HG02763 (cell line): ENCODE results near the gene ANKUB1.
A peak's percentile ranks its signal among the peaks of the same experiment; 100 is the strongest.

Experiments used
- ATAC-seq: cut with Tn5 transposase; IDR thresholded peaks from one replicate; pipeline ENCODE4 v1.9.1; 2021; ENCODE audit warnings: mild to moderate bottlenecking, moderate library complexity; ENCODE audit not compliant: unreplicated experiment

Gene ANKUB1

DNA sequence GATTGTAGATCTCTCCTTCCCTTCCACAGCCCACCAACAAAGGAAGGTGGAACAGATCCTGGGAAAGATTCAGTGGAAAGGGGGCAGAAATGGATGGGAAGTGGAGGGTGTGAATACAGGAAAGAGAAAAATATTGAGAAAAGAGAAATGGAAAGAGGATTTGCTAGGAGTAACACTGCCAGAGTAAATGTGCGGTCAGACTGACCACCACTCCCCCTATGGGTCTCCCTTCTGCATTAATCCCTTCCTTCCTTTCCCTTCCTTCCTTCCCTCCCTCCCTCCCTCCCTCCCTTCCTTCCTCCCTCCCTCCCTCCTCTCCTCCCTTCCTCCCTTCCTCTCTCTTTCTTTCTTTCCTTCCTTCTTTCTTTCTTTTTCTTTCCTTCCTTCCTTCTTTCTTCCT is 28.1 kb downstream of the ANKUB1 start:
- ATAC-seq: no peak

DNA sequence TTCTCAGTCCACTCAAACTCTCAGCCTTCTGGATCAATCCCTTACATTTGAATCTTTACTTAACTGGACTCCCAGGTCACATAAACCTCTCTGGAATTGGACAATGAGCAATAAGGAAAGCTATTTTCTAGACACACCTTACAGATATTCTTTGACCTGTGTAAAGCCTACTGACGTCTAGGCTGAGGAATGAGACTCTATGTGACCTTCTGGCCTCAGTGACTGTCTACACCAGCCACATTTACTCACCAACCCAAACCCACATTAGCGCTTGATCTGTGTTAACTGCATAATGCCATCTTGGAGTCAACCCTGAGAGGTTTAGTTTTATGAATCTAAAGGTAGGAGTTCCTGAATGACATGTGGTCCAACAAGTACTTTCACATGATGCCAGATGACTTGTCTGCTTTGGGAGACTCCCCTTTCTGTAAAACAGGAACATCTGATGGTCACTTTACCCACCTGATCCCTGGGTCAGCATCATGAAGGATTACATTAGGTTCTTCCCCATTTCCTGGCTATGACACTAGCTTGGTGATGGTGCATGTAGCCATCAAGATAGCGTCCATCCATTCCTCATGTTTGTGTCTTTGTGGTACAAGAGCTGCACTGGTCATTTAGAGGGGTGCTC is 28.7 kb downstream of the ANKUB1 start:
- ATAC-seq: no peak

DNA sequence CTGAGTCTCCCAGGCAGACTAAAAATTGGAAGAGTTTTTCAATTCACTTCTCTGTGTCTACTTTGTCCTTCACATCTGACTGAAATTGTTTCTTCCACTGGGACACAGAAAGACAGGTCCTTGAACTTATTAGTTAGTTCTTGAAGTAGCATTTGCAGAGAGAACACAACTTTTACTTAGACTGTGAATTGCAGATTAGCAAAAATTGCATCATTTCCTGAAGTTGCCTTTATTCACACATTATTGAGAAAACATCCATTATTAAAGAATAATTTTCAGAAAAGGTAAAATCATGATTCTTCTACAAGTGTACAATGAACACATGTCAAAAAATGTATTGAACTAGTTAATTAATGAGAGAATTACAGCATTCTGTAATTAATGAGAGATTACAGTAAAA is 38.6 kb downstream of the ANKUB1 start:
- ATAC-seq: no peak

DNA sequence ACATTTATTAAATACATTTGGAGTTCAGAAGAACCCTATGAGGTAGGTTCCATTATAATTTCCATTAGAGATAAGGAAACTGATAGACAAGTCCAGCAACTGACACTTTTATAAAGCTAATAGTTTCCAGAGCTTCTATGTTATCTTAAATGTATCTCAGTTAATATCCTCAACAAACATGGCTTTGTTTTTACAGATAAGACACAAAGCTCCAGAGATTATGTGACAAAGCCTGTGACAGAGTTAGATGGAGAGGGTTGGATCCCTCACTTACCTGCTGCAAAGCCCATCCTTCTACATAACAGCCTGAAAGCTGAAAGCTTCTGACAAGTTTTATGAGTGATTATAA is 39.6 kb downstream of the ANKUB1 start:
- no peak for ATAC-seq

DNA sequence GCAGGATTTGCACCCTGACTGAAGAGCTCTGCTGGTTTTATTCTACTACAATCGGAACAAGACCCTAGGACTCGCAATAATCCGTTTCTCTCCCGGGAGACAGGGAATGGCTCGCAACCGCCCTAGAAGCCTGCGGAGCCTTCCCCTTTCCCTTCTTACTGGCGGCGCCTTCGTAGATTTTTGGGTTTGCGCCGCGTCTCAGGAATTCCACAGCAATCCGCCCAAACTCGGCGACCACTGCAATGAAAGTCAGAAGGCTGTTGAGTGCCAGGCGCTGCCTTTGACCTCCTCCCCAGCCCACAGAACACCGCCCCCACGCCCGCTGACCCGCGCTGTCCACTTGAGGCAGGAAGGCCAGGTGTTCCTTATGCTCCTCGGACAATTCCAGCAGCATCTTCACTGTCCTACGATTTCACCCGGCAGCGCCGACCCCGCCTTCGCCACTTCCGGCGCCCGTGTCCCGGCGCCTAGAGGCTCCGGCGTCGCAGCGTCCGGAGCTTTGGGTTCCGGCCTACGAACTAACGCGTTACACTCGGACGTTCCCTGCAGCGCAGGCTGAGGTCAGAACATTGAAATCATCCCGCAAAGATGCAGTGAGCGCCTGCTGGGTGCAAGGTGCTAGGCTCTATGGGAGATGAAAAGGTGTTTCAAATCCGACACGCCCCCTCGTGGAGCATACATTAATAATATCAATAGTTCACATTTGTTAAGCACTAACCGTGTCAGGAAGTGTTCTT is 40.1 kb downstream of the ANKUB1 start, which contains the start of gene COMMD2:
TSS of gene COMMD2 (minus strand) at position 439 of the 737 bp plus-strand sequence. CDS start at position 394, 45 bp downstream.
- peak; percentile 98 for ATAC-seq

DNA sequence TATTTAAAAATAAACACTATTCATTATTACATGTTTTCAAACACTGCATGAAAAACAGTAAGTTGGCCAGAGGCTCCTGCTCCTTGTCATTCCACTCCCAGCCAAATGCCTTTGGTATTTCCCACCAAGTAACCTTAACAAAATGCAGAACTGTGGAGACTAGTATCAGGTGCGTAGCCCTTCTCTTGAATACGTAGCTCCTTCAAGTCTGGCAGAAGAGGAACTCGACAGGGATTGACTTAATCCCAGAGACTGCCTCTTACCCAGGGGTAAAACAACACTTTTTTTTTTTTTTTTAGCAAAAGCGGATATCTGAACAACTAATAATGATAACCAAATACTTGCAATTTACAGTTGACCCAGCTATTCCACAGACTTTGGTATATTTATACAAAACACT is 40.8 kb downstream of the ANKUB1 start:
- no peak for ATAC-seq

DNA sequence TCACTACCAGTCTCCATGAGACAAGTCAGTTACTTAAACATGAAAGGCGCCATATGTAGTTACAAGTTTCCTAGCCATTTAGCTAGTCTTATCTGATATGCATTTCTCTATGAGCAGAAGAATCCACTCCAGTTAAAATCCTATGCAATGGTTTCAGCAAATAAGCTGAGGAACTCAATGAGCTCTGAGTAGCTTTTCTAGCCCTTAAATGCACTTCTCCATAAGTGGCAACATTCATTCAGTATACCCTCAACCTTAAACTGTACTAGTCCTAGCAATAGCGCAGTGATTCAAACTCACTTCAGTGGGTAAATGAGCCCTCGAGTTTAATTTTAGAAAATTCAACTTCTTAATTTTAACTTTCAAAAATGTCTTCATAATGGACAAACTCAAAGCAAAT is 47.7 kb downstream of the ANKUB1 start:
- no peak for ATAC-seq

DNA sequence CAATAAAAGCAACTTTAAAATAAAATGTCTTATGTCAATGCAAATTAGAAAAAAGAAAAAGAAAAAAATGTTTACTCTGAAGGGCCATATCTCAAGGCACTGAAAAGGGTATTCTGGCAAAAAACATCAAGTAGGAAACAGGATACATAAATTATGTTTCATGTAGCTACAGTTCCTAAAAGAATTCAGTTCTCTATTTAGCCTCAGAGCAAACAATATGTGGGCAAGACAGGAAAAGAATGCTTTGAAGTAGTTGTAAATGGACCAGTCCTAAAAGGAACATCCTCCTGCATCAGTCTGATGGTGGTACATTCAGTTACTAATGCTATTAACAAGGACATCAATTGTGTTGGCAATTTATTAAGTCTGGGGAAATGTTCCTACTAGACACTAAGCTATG is 48.2 kb downstream of the ANKUB1 start:
- ATAC-seq: no peak

DNA sequence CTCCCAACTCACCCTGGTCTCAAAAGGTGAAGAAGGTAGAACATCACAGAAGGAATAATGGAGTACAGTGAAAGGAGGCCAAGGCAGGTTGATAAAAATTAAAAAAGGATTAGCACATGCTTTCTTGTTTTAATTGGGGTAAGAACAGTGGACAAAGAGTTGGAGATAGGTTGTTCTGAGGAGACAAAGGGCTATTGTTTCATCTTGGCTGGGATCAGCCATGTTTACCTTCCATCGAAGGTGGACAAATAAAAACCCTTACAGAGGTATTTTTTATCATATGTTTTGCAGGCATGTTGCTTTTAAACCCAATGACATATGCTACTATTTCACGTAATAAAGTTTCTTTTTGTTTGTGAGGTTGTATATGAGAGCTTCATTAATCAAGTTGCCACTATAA is 53.0 kb downstream of the ANKUB1 start:
- ATAC-seq: no peak

DNA sequence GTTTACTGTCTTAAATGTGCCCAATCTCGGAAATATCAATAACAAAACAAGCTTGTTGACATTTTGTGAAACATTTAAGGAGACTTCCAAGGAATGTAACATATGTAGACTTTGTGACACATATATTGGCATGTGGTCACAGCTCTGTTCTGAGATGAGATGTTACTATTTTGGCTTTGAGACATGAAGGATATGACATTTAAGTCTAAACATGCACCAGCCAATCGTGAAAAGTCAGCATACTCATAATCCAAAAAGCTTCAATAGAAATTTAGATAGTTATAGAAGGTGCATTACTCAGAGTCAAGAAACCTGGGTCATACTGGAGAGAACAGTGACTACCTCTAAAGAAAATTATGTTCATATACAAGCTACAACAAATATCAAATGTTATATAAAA is 53.5 kb downstream of the ANKUB1 start:
- no peak for ATAC-seq

DNA sequence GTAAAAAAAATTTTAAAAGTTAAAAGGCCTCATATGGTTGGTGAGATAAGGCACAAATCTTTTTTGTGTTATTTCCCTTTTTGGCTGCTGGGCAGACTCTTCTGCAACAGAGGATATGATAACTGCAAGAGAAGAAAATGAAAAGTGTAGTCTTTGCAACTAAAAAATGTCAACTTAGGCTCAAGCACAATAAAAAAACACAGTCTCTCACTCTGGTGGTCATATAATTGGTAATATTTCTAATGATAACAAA is 55.5 kb downstream of the ANKUB1 start:
- ATAC-seq: no peak

DNA sequence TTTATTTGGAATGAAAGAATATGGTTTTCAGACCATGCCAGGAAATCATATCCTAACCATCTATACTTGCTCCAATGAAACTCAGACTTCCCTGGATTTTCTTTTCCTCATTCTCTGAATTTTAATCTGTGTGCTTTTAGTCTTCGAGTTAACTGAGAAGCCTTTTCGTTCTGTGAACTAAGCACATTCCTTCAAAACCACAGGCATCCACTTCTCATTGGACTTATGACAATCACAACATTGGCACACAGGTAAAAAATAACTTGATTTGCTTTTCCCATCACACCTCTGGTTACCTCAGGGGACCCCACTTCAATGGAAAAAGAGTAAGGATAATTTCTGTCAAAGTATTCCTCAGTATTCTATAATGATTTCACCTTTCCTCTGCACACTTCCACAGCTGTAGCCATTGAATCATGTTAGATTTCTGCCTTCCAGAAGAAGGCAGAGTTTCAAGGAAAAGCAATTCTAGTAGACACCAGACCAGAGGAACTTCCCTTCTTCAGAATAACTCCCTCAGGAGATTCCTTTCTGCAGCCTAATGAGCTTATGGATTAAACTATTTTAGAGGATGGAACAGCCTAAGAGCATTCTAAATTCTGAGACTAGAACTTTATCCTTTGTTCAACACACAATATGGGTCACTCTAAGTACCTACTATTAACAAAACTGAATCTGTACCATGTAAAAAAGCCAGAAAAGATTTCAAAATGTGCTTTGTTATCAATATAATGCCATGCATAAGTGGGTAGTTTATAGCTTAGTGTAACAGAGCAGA is 56.0 kb downstream of the ANKUB1 start:
- ATAC-seq: no peak

DNA sequence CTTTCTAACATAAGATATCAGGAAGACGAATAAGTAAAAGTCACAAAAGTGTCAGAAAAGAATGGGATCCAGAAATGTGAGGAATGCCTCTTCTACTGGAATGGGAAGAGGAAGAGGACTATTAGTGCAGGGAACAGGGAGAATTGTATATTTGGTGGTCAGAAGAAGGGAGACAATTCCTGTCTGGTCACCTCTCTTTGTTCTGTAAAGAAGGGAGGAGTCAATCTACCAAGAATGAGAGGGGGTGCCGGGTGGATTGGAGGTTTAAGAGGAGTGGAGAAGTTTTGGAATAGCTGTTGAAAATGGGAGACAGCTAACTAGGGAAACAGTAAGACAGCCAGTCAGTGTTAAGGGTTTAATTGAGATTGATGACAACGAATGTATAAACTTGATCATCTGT is 60.1 kb downstream of the ANKUB1 start:
- ATAC-seq: no peak

DNA sequence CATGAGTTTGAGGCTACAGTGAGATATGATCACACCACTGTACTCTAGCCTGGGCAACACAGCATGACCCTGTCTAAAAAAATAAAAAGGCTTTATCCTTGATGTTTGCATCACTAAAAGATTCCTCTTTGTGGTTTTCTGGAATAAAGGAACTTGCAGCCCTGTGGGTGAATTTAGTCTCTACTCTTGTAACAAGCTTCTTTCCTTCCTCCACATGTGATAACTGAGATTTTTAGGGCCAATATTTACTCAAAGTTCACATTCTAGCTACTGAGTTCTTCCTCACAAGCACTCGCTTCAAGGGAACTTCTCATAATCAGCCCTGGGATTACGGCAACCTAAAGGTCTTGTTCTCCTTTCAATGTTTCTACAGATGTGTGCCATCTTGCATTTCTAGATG is 64.7 kb downstream of the ANKUB1 start:
- ATAC-seq: no peak

DNA sequence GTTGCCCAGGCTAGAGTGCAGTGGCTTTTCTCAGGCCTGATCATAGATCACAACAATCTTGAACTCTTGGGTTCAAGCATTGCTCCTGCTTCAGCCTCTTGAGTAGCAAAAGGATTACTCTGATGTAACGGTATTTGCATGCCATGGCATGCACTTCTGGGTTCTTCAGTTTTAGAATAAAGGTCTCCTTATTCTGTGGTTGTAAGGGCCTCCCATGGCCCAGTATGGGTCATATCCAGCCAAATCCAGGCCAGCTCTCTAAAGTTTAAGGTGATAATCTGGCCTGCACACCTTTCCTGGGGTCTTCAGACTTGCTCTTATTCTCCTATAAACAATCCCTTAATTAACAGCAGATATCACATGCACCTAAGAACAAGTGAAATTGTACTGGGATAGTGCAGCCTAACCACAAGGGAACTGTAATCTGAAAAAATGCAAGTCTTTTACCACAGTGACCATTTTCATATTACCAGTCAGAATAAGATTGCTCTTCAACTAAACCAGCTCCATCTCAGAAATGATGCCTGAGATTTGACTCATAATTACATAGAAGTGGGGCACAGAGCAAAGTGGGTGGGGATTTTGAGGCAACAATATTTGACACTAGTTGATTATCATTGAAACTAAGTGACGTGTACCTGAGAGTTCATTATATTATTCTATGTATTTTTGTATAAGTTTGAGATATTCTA is 65.5 kb downstream of the ANKUB1 start:
- no peak for ATAC-seq

DNA sequence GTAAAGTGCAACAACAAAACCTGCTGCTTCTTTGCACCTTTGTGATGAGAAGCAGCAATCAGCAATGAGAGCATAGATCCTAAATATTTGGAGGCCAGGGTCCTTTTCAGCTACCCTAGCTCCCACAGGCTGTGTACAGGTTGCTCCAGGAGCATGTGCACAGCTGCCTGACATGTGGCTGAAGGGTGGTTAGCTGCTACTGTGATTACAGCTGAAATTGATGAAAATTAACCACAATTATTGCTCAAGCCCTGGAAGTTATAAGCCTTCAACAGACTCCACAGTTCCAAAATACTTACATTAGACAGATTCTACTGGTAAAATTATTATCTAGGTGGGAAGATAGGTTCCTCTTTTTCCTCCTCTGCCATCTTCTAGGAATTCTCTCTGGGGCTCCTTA is 68.6 kb downstream of the ANKUB1 start:
- no peak for ATAC-seq

DNA sequence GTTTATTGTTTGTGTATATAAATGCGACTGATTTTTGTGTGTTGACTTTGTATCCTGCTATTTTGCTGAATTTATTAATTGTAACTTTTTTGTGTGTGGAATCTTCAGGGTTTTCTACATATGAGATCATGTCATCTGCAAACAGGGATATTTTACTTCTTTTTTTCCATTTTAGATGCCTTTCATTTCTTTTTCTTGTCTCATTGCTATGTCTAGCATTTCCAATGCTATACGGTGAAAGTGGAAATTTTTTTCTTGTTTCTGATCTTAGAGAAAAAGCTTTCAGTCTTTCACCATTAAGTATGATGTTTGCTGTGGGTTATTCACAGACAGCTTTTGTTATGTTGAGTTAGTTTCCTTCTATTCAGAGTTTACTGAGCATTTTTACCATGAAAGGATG is 71.4 kb downstream of the ANKUB1 start:
- ATAC-seq: no peak

DNA sequence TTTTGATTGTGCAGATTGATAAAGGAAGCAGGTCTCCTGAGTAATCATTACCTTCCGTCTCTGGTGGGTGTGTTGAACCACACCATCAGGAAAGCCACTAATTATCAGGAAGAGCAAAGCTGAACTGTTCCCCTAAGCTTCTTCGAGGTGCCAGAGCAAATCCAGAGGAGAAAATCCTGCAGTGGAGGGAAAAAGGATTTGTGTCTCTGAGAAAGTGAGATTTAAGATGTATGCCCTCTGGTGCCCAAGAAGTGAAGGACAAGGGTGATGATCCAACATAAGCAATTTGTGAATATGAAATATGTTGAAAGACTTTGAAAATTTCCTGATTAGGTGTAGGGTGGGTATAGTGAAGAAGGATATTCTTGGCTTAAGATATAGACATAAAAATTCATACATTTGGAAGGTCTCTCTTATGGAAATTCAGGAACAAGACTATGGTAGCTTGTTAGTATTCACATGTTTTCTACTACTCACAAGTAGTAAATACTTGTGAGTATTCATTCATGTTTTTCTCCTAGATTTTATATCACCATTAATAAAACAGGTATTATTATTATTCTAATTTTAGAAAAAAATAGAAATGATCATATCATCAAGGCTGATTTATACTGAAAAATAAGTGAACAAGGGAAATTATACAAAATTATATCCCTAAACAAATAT is 74.8 kb downstream of the ANKUB1 start:
- no peak for ATAC-seq

DNA sequence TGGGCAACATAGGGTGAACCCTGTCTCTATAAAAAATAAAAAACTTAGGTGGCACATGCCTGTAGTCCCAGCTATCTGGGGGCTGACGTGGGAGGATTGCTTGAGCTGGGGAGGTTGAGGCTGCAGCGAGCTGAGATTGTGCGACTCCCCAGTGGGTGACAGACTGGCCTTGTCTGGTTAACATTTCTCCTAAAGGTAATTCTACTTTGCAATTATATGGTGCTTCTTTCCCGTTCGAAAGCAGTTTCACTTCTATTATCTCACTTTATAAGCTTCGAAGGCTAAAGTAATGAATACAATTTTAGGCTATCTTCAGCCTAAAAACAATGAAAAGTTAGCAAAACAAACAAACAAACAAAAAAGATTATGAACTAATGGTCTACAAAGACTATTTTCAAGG is 75.4 kb downstream of the ANKUB1 start:
- no peak for ATAC-seq

DNA sequence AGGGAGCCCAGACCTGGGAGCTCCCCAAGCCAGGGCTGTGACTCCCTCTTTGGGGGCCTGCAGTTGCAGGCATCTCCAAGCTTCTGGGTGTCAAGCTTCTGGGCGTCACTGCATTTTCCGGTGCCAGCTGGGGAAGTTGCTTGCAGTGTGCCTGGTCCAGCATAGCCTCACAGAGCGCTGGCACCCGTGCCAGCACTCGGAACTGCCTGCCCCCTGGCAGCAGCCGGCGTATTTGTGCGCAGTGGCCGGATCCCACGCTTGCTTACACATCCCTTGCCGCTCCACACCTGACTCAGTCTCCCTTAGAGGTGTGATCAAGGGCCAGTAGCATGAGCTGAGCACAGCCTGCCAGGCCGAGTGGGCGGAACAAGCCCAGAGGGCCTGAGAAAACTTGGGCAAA is 77.1 kb downstream of the ANKUB1 start:
- no peak for ATAC-seq
